Suprapubic skin (tissue), 3 donors: ENCODE measurements around the gene FAM181B.

Experiments
- POLR2A ChIP-seq, 2 donors: fragments of 450-650 bp; IDR thresholded peaks; one replicate each; pipeline ENCODE4 v1.6.1; 2017; ENCODE audit warnings: antibody characterized with exemption in 2 of 2, mild to moderate bottlenecking in 2 of 2, moderate library complexity in 2 of 2
- TF ChIP-seq, protein P1 (sequence below), 2 donors: fragments of 200-600 bp in 1 of 2; fragments of 450-650 bp in 1 of 2; sonication (generic) in 1 of 2; IDR thresholded peaks; one replicate each; pipeline ENCODE4 v1.5.1; 2016 to 2019; ENCODE audit warnings: antibody characterized with exemption in 2 of 2, mild to moderate bottlenecking in 1 of 2, moderate library complexity in 1 of 2

DNA sequence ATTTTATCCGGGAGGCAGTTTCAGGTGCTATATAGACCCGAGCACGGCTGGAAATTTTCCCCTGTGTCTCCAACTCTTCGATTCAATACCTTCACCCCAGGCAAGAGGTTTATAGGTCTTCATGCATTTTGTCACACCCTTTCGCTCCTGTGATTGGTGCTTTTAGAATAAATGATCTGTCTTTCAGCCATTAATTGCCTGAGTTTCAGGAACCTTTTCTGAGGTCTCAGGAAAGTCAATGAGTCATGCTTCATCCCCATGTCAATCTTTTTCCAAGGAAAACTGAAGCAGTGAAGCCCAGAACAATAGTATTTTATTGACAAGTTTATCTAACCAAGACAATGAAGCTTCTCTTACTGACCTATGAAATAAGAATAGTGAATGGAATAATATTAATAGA, 29.9 kb downstream of the FAM181B start:
- TF ChIP-seq, protein P1, sequence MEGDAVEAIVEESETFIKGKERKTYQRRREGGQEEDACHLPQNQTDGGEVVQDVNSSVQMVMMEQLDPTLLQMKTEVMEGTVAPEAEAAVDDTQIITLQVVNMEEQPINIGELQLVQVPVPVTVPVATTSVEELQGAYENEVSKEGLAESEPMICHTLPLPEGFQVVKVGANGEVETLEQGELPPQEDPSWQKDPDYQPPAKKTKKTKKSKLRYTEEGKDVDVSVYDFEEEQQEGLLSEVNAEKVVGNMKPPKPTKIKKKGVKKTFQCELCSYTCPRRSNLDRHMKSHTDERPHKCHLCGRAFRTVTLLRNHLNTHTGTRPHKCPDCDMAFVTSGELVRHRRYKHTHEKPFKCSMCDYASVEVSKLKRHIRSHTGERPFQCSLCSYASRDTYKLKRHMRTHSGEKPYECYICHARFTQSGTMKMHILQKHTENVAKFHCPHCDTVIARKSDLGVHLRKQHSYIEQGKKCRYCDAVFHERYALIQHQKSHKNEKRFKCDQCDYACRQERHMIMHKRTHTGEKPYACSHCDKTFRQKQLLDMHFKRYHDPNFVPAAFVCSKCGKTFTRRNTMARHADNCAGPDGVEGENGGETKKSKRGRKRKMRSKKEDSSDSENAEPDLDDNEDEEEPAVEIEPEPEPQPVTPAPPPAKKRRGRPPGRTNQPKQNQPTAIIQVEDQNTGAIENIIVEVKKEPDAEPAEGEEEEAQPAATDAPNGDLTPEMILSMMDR (IDR thresholded peaks at IDR 0.05): no peak
- no peak for TF ChIP-seq POLR2A (IDR thresholded peaks at IDR 0.05)
